ENCODE measurements around the gene CIC. TPM values are rescaled to one million over a fixed set of nuclear protein-coding genes. Genes with fewer than 3 reads are reported as not detected.

Gene CIC
- total RNA-seq, 2 experiments from 2014 or later = 60.7 to 65.6 TPM

DNA sequence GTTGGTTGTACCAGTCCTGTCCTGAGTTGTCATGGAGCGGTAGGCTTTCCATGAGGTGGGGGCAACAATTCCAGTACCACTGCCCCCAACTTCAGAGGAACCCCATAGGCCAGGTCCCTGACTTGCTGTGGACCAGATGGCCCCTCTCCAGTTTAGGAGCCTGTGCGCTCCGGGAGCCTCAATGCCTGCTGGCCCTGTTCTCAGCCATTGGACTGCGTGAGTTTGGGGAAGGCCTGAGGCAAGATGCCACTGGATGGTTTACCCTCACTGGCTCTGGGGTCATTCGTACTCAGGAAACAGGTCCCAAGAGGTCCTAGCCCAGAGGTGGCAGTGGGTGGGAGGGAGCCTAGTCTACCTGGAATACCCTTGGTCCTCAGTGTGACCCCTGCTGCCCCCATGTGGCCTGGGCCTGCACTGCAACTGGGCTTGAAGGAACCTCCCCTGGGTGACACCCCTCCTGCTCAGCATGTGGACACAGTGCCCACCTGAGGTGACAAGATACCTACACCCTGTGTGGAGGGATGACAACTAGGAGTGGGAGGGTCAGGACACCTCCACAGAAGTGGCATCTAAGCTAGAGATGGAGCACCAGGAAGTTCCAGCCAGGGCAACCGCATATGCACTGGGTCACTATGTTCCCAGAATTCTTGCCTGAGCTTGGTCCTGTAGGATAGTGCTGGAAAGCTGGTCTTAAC lies 26.9 kb downstream of the CIC start:
- H3K27me3 Mint-ChIP-seq = no peaks in the 10 kb centered on the region
- no peak overlapping the region for H3K4me3 Mint-ChIP-seq
- peak; percentile 99 for ATAC-seq
- DNase-seq = peak; percentile 95
- no peaks in the 10 kb centered on the region for H3K9me3 Mint-ChIP-seq
- TF ChIP-seq, protein P1, sequence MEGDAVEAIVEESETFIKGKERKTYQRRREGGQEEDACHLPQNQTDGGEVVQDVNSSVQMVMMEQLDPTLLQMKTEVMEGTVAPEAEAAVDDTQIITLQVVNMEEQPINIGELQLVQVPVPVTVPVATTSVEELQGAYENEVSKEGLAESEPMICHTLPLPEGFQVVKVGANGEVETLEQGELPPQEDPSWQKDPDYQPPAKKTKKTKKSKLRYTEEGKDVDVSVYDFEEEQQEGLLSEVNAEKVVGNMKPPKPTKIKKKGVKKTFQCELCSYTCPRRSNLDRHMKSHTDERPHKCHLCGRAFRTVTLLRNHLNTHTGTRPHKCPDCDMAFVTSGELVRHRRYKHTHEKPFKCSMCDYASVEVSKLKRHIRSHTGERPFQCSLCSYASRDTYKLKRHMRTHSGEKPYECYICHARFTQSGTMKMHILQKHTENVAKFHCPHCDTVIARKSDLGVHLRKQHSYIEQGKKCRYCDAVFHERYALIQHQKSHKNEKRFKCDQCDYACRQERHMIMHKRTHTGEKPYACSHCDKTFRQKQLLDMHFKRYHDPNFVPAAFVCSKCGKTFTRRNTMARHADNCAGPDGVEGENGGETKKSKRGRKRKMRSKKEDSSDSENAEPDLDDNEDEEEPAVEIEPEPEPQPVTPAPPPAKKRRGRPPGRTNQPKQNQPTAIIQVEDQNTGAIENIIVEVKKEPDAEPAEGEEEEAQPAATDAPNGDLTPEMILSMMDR (IDR thresholded peaks at IDR 0.05) = peak; percentile 94
- CTCF ChIA-PET = interaction anchor here (0.6 to 2.8 kb wide), 19 partner anchors 8 to 183 kb away, joined by 3 to 14 read pairs (median 4); partner anchors contain the start of genes GSK3A and POU2F2
- POLR2A ChIA-PET = interaction anchor here (0.9 to 1.2 kb wide), 6 partner anchors 12 to 25 kb away, joined by 3 read pairs; no protein-coding TSS in a partner anchor
- peaks cover 22% of the 10 kb centered on the region for H3K36me3 Mint-ChIP-seq (ENCODE audit: low read depth)
- H3K27ac Mint-ChIP-seq = peak overlapping the region; percentile 15
- H3K4me1 Mint-ChIP-seq (ENCODE audit: low read depth) = peaks cover 6% of the 10 kb centered on the region
- intact Hi-C loops (cut with micrococcal nuclease) = no loop called here

DNA sequence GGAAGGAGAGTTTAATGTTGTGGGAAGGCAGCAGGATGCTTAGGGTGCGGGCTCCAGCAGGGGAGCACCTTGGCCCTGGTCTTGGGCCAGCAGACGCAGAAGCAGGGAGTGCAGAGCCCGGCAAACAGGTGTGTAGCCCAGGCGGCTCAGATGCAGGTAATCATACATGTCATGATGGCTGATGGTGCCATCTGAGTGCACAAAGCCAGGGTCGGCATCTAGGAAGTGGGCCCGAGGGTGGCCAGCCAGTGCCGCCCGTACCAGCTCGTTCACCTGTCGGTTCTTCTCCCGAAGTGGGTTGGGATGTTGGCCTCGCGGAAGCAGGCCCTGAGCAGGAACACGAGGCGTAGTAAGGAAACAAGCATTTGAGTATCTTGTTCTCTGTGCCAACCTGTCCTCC lies 28.0 kb downstream of the CIC start:
- Mint-ChIP-seq H3K27me3 (no peaks in the 10 kb centered on the region), H3K9me3 (no peaks in the 10 kb centered on the region), H3K27ac (no peak overlapping the region), H3K36me3 (ENCODE audit: low read depth) (peaks cover 18% of the 10 kb centered on the region), H3K4me3 (no peak overlapping the region), H3K4me1 (ENCODE audit: low read depth) (peaks cover 12% of the 10 kb centered on the region)
- DNase-seq (no peak), ATAC-seq (no peak)
- POLR2A ChIA-PET = interaction anchor here (0.9 to 1.3 kb wide), 4 partner anchors 12 to 52 kb away, joined by 3 read pairs; no protein-coding TSS in a partner anchor
- TF ChIP-seq, protein P1 (IDR thresholded peaks at IDR 0.05) = no peak
- intact Hi-C loops (cut with micrococcal nuclease) = no loop called here
- CTCF ChIA-PET = interaction anchor here (0.8 to 2.8 kb wide), 15 partner anchors 9 to 174 kb away, joined by 3 to 14 read pairs (median 4); partner anchors contain the start of genes GSK3A and POU2F2

DNA sequence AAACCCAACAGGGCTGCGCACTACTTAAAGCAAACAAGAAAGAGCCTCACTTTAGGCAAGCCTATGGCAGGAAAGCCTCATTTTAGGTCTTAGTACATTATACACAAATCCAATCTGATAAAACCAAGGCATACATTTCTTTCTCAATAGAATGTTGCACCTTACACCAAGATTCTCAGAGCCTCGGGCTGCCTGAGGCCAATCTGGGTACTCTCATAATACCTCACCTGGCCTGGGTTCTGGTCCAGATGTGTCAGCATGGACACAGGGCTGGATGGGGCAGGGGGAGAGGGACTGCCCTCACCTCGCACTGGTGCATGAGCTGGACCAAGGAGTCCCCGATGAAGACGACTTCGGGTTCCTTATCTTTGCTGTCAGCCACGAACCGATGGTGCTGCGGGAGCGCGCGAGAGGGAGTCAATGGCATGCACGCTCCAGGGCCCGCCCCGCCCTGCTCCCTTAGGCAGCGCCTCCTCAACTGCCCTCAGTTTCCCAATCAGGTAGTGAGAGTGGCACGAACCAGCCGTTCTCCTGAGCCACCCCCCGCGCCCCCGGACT lies 32.7 kb downstream of the CIC start, which contains the start of gene PRR19:
Gene PRR19 (plus strand): TSS at position 487 of the 558 bp plus-strand sequence. CDS start 7,453 bp downstream, outside the sequence.
- Mint-ChIP-seq H3K4me3 (peak within 1 kb of the TSS; percentile 84), H3K9me3 (no peaks in the 10 kb centered on the region), H3K27ac (peak within 1 kb of the TSS; percentile 91), H3K36me3 (ENCODE audit: low read depth) (peaks cover 2% of the 10 kb centered on the region), H3K27me3 (no peaks in the 10 kb centered on the region), H3K4me1 (ENCODE audit: low read depth) (peaks cover 18% of the 10 kb centered on the region)
- CTCF ChIA-PET = interaction anchor here (0.9 to 1.4 kb wide), 4 partner anchors 59 to 252 kb away, joined by 3 to 5 read pairs (median 4); no protein-coding TSS in a partner anchor
- intact Hi-C loops (cut with micrococcal nuclease) = no loop called here
- peak; percentile 14 for ATAC-seq
- POLR2A ChIA-PET = interaction anchor here (0.6 to 1.3 kb wide), 10 partner anchors 9 to 178 kb away, joined by 3 to 5 read pairs (median 3); no protein-coding TSS in a partner anchor
- DNase-seq = peak; percentile 45
- TF ChIP-seq, protein P1 (IDR thresholded peaks at IDR 0.05) = no peak

DNA sequence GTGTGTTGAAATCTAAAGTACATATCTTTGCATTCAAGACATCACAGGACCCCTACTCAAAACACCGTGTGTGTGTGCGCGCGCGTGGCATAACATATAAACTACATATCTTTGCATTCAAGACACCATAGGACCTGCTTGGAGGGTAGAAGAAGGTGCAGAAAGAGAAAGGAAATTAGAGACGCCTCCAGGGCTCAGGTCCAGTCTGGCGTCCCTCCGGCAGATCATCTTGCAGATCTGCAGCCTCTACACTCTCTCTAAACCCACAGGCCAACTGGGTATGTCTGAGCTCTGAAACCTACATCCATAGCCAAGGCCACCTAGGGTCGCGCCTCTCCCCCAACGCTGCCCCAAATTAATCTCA lies 34.0 kb downstream of the CIC start:
- Mint-ChIP-seq H3K9me3 (no peaks in the 10 kb centered on the region), H3K36me3 (ENCODE audit: low read depth) (no peaks in the 10 kb centered on the region), H3K27ac (peak overlapping the region; percentile 91), H3K4me3 (peak overlapping the region; percentile 84), H3K4me1 (ENCODE audit: low read depth) (peaks cover 18% of the 10 kb centered on the region), H3K27me3 (no peaks in the 10 kb centered on the region)
- TF ChIP-seq, protein P1 (IDR thresholded peaks at IDR 0.05) = no peak
- ChIA-PET CTCF (interaction anchor here (1.3 to 1.4 kb wide), 2 partner anchors 24 to 254 kb away, joined by 3 to 5 read pairs; no protein-coding TSS in a partner anchor), POLR2A (interaction anchor here (0.7 to 1.3 kb wide), 4 partner anchors 11 to 179 kb away, joined by 3 to 5 read pairs (median 3); no protein-coding TSS in a partner anchor)
- DNase-seq (no peak), ATAC-seq (no peak)
- intact Hi-C loops (cut with micrococcal nuclease) = no loop called here

Data from activated CD8-positive, alpha-beta T cell treated with anti-CD3 and anti-CD28 coated beads for 36 hours (primary cell).